Stimulated activated CD8-positive, alpha-beta memory T cell treated with anti-CD3 and anti-CD28 coated beads, Interleukin-15, amount 100 ng/mL, for 1 hour (primary cell): Measurements from ENCODE around the gene SAMD15.
"Not testable (repeated sequence)": the region's sequence is repeated elsewhere in the genome, so short reads cannot be mapped to it uniquely, and the experiment has no call there.

Experiments
- DNase-seq: peaks from one replicate; pipeline ENCODE4 v3.0.0-alpha.2; 2020; ENCODE audit warnings: low read depth

SAMD15 gene

GRCh38 chr14:77375973-77376770 is 1.0 kb upstream of the SAMD15 start:
- DNase-seq: no peak

- DNase-seq: no peak
Observed at GRCh38 chr14:77377502-77377844, 294 bp downstream of the SAMD15 start.

GRCh38 chr14:77378701-77379100 is 1.5 kb downstream of the SAMD15 start:
- DNase-seq: no peak

- no peak for DNase-seq
Observed at GRCh38 chr14:77390188-77390587, 13.0 kb downstream of the SAMD15 start.

GRCh38 chr14:77400216-77400615 is 23.0 kb downstream of the SAMD15 start:
- no peak for DNase-seq

GRCh38 chr14:77403768-77404167 is 26.6 kb downstream of the SAMD15 start:
- no peak for DNase-seq

- DNase-seq: no peak
Observed at GRCh38 chr14:77406086-77406485, 28.9 kb downstream of the SAMD15 start.

GRCh38 chr14:77406718-77407117 is 29.5 kb downstream of the SAMD15 start:
- DNase-seq: no peak

- no peak for DNase-seq
Observed at GRCh38 chr14:77407158-77407557, 30.0 kb downstream of the SAMD15 start.

- no peak for DNase-seq
Observed at GRCh38 chr14:77409131-77409533, 32.0 kb downstream of the SAMD15 start.

- not testable (repeated sequence) for DNase-seq
Observed at GRCh38 chr14:77415403-77416030, 38.3 kb downstream of the SAMD15 start.

GRCh38 chr14:77416098-77416497 is 38.9 kb downstream of the SAMD15 start:
- not testable (repeated sequence) for DNase-seq

GRCh38 chr14:77416836-77417235 is 39.7 kb downstream of the SAMD15 start:
- no peak for DNase-seq

GRCh38 chr14:77421201-77421600 is 44.0 kb downstream of the SAMD15 start:
- no peak for DNase-seq

- no peak for DNase-seq
Observed at GRCh38 chr14:77423423-77423822, 46.2 kb downstream of the SAMD15 start, which contains the start of gene NOXRED1. Gene NOXRED1, minus strand, starts transcription at chr14:77423523. Its CDS starts 634 bp downstream, at chr14:77422889.

GRCh38 chr14:77424862-77425261 is 47.7 kb downstream of the SAMD15 start:
- DNase-seq: no peak

- DNase-seq: no peak
Observed at GRCh38 chr14:77426396-77426795, 49.2 kb downstream of the SAMD15 start.

GRCh38 chr14:77436042-77436441 is 58.9 kb downstream of the SAMD15 start:
- DNase-seq: no peak

GRCh38 chr14:77438596-77438995 is 61.4 kb downstream of the SAMD15 start:
- DNase-seq: no peak

GRCh38 chr14:77439861-77440260 is 62.7 kb downstream of the SAMD15 start:
- no peak for DNase-seq
